NCI-H460 (cell line): ENCODE data around the gene SMC1B. TPM values are rescaled to one million over a fixed set of nuclear protein-coding genes. Genes with fewer than 3 reads are reported as not detected.
"Not testable (repeated sequence)": the region's sequence is repeated elsewhere in the genome, so short reads cannot be mapped to it uniquely, and the experiment has no call there.

Experiments
- DNase-seq: peaks from one replicate; pipeline ENCODE4 v3.0.0-alpha.2; 2016; ENCODE audit warnings: low read depth; ENCODE audit errors: extremely low read depth
- polyA plus RNA-seq: library from polyadenylated mRNA; depleted of rRNA; stranded (reverse); fragments of >200 nt; gene quantifications from 2 replicates; pipeline ENCODE4 v1.2.3, GENCODE V29; 2014; cell fraction: nucleus; rRNA removed
- total RNA-seq: library from RNA; depleted of rRNA; stranded (reverse); fragments of >200 nt; shearing (Covaris generic); gene quantifications from 2 replicates; pipeline ENCODE4 v1.2.3, GENCODE V29; 2014; rRNA removed

The SMC1B gene, protein sequence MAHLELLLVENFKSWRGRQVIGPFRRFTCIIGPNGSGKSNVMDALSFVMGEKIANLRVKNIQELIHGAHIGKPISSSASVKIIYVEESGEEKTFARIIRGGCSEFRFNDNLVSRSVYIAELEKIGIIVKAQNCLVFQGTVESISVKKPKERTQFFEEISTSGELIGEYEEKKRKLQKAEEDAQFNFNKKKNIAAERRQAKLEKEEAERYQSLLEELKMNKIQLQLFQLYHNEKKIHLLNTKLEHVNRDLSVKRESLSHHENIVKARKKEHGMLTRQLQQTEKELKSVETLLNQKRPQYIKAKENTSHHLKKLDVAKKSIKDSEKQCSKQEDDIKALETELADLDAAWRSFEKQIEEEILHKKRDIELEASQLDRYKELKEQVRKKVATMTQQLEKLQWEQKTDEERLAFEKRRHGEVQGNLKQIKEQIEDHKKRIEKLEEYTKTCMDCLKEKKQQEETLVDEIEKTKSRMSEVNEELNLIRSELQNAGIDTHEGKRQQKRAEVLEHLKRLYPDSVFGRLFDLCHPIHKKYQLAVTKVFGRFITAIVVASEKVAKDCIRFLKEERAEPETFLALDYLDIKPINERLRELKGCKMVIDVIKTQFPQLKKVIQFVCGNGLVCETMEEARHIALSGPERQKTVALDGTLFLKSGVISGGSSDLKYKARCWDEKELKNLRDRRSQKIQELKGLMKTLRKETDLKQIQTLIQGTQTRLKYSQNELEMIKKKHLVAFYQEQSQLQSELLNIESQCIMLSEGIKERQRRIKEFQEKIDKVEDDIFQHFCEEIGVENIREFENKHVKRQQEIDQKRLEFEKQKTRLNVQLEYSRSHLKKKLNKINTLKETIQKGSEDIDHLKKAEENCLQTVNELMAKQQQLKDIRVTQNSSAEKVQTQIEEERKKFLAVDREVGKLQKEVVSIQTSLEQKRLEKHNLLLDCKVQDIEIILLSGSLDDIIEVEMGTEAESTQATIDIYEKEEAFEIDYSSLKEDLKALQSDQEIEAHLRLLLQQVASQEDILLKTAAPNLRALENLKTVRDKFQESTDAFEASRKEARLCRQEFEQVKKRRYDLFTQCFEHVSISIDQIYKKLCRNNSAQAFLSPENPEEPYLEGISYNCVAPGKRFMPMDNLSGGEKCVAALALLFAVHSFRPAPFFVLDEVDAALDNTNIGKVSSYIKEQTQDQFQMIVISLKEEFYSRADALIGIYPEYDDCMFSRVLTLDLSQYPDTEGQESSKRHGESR
- 0.10 TPM in 1 of 2 replicates, not detected in the other for total RNA-seq
- polyA plus RNA-seq, result 0.03 TPM in 1 of 2 replicates, not detected in the other

DNA sequence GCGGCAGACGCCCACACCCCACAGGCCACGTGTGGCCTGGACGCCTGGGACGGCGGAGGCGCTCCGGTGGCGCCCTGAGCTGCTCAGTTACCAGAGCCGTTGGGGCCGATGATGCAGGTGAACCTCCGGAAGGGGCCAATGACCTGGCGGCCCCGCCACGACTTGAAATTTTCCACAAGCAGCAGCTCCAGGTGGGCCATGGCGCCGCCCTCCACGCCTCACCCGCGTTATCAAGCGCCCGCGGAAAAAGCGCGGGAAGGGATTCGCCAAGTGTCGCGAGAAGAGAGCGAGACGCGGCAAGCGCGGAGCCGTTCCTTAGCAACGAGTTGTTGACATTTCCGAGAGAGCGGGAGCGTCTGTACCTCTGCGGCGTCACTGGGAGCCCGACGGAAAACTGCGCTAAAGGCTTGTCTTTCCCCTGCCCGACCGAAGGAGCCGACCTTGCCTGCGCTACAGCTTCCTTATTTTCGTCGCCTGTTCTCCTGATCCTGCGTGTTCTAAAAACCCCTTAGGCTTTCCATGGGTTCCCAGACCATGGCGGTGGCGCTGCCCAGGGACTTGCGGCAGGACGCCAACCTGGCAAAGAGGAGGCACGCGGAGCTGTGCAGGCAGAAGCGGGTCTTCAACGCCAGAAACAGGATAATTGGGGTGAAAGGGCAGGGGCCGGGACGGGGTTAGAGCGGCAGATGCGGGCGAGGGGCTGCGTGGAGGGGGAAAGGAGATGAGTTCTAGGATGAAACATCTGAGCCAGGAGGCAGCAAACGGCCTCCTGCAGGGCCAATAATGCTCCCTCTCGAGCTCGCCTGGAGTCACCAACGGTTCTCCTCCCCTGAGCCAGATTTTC is at the start of gene SMC1B, which contains the start of gene RIBC2:
Gene SMC1B (minus strand): TSS at position 232 of the 844 bp plus-strand sequence. CDS start 32 bp downstream, at position 200.
Gene RIBC2 (plus strand): TSS at position 326 of the 844 bp plus-strand sequence. CDS start 194 bp downstream, at position 520.
- peak; percentile 69 for DNase-seq

DNA sequence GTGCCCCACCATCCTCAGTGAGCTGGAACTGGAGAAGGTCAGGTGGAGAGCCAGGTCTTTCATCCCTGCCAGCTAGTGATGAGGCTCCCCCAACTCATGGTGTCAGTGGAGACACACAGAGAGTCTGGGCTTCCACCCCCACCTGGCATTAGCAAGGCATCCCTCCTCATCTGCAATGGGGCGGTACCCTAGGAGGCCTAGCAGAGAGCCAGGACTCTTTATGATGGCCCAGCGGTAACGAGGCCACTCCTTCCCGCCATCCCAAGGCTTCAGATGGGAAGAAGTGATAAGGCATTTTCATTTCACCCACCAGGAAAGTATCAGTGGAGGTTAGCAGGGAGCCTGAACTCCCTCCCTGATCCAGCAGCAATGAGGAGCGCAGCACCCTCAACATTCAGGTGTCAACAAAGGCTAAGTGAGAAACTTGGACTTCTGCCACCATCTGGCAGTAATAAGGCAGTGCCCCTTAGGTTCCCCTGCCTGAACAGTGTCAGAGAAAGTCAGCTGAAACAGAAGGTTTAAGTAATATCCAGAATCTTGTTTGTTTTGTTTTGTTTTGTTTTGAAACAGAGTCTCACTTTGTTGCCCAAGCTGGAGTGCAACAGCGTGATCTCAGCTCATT is 48.7 kb upstream of the SMC1B start:
- DNase-seq, result no peak

DNA sequence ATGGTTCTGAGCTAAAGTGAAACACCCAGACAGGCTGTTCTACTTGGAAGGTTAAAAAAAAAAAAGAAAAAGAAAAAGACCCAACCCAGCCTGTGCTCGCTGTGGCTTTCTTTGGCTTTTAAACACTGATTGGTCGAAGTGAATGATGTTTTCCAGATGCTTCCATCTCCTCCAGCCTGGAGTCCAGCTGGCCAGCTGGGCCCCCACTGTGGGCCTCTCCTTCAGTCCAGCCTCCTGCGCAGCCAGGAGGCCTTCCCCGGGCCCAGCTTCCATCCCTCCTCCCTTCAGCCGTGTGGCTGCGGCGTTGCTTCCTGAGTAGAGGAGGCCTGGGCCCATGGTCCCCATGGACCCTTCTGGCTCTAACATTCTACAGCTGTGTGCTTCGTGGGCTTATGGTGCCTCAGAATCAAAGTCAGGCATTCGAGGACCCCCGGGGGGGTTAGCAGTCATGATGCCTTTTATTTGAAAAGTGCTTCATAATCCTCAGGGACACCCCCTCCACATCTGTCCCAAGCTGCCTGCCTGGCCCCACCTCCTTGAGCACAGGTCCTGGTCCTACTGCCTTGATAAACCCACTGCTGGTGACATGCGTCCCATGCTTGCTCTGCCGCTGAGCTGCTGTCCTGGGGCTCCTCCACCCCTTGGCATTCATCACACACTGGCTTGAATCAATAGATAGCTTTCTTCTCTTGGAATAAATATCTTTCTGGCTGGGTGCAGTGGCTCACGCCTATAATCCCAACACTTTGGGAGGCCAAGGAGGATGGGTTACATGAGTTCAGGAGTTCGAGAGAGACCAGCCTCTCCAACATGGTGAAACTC is 47.1 kb upstream of the SMC1B start:
- no peak for DNase-seq

- DNase-seq, result no peak
These were observed 45.8 kb upstream of the SMC1B start for GRCh38 chr22:45459235-45459634.

- DNase-seq, result no peak
These were observed 45.1 kb upstream of the SMC1B start for GRCh38 chr22:45458532-45458931.

GRCh38 chr22:45456811-45457210 is 43.4 kb upstream of the SMC1B start:
- no peak for DNase-seq

DNA sequence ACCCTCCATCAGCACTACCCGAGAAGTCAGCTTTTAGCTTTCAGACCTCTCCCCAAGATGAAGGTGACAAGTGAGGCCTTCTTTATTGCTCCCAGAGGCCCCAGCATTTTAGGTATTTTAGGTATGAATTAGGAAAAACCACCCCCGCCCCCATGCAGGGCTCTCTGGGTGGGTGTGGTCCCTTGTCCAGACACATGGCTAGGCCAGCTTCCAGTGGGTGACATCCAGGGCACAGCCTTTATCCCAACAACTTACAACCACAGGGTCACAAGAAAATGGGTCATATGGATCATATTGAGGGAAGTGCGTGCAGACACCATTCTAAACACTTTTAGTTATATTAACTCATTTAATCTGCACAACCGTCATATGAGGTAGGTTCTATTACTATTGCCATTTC is 42.2 kb upstream of the SMC1B start:
- no peak for DNase-seq

DNA sequence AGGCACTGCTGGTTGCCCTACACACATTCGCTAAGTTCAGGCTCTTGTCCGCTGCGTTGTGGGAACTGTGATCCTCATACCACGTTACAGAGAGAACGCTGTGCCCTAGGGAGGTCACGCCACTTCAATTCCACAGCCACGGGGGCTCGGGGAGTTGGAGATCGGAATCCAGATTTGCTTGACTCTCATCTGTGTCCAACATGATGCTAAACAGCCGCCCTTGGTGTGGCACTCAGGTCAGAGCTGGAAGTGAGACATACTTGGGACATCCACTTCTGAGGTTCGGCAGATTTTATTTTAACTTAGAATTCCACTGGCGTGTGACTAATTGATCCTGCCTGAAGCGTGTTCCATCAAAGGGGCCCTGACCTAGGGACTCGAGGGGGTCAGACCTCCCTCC is 41.8 kb upstream of the SMC1B start:
- no peak for DNase-seq

DNA sequence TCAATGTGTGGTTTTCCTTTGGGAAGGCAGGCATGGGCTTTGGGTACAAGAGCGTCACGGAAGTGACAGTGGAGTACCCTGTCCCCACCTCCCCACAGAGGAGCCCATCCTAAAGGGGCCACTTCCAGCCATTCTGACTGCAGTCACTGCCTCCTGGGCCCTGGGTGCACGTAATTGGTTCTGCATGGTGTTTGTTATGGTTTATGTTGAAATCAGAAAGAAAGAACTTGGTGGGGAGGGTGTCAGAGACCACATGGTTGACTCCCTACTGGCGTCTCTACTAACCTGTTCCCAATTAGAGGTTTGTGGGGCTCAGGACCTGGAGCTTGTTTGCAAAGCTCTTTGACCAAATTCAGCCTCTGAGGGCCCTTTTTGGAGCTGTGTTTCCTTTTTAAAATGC is 40.9 kb upstream of the SMC1B start:
- DNase-seq, result no peak

GRCh38 chr22:45453764-45454163 is 40.4 kb upstream of the SMC1B start:
- no peak for DNase-seq

GRCh38 chr22:45452565-45453379 is 39.4 kb upstream of the SMC1B start:
- DNase-seq, result no peak

DNA sequence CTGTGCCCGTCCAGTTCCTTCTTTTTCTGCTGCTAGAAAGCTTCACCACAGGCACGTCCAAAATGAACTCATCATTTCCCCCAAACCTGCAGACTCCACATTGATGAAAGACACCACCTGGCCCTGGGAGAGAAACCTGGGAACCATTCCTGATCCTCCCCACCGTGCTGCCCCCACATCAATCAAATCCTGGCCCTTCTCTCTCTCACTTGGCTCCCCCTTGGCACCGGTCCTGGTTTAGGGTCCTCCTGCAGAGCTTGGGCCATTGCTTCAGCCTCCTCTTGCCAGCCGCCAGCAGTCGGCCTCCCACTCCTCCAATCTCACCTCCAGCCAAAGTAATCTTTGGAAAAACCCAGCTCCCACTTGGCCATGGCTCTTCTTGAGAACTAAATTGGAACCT is 38.6 kb upstream of the SMC1B start:
- no peak for DNase-seq

DNA sequence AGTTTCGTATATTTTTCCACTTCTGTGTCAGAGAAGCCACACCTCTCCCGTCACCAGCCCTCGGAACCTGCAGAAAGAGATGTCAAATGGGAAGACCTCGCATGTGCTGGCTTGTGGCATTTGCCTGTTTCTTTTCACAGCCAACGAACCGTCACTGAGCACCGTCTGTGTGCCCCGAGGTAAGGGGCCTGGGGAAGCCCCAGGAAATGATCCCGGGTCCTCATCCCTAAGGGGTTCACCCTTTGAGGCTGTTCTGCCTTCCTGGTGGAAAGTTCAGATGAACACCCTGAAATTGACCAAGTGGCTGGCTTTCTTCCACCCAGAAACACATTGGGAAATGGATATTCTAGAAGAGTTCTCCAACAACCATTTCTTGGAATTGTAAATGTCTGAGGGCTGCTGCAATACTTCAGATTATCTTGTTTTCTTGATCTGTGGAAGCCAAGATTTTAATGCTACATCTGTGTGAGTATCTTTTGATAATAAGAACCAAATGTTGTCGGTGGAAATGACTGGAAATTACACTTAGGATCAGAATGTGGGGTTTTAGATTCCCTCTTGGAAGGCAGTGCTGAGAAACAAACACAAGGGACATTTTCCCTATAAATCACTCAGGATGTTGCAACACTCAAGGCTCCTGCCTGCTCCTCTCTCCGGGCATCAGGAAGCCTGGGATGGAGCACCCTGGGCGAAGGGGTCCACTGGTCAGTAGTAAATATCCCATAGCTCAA is 37.7 kb upstream of the SMC1B start:
- DNase-seq, result no peak

GRCh38 chr22:45450101-45450785 is 36.8 kb upstream of the SMC1B start:
- DNase-seq, result no peak

GRCh38 chr22:45449442-45449841 is 36.0 kb upstream of the SMC1B start:
- not testable (repeated sequence) for DNase-seq

GRCh38 chr22:45448431-45448830 is 35.0 kb upstream of the SMC1B start:
- DNase-seq, result no peak
